HG03558 (cell line): ENCODE results near the gene ULK1.
"Not testable (repeated sequence)": the region's sequence is repeated elsewhere in the genome, so short reads cannot be mapped to it uniquely, and the experiment has no call there.

Source experiments
- ATAC-seq: cut with Tn5 transposase; IDR thresholded peaks from one replicate; pipeline ENCODE4 v1.9.1; 2021; ENCODE audit warnings: moderate number of reproducible peaks; ENCODE audit not compliant: unreplicated experiment; ENCODE audit errors: extremely low read depth

The ULK1 gene

GRCh38 chr12:131885076-131885475 is 9.3 kb upstream of the ULK1 start:
- ATAC-seq = not testable (repeated sequence)

GRCh38 chr12:131885543-131886057 is 8.8 kb upstream of the ULK1 start:
- no peak for ATAC-seq

GRCh38 chr12:131891722-131892121 is 2.7 kb upstream of the ULK1 start:
- ATAC-seq = not testable (repeated sequence)

GRCh38 chr12:131892711-131893604 is 1.5 kb upstream of the ULK1 start:
- no peak for ATAC-seq

GRCh38 chr12:131893605-131894312 is 663 bp upstream of the ULK1 start:
- ATAC-seq = no peak

GRCh38 chr12:131894981-131895639 is 688 bp downstream of the ULK1 start:
- no peak for ATAC-seq

GRCh38 chr12:131895640-131896079 is 1.2 kb downstream of the ULK1 start:
- ATAC-seq = no peak

- no peak for ATAC-seq
Measured at GRCh38 chr12:131896080-131896810, 1.8 kb downstream of the ULK1 start.

GRCh38 chr12:131896811-131897270 is 2.4 kb downstream of the ULK1 start:
- no peak for ATAC-seq

- no peak for ATAC-seq
Measured at GRCh38 chr12:131897276-131897675, 2.9 kb downstream of the ULK1 start.

GRCh38 chr12:131897875-131898274 is 3.5 kb downstream of the ULK1 start:
- no peak for ATAC-seq

GRCh38 chr12:131900397-131900796 is 6.0 kb downstream of the ULK1 start:
- no peak for ATAC-seq

- no peak for ATAC-seq
Measured at GRCh38 chr12:131901431-131902331, 7.3 kb downstream of the ULK1 start.

- no peak for ATAC-seq
Measured at GRCh38 chr12:131902332-131903241, 8.2 kb downstream of the ULK1 start.

- no peak for ATAC-seq
Measured at GRCh38 chr12:131903270-131904255, 9.1 kb downstream of the ULK1 start.

- ATAC-seq = no peak
Measured at GRCh38 chr12:131904346-131904745, 9.9 kb downstream of the ULK1 start.
